Astrocyte (in vitro differentiated cells and primary cell): ENCODE measurements around the gene CD2.

Experiments
- CTCF ChIP-seq: IDR thresholded peaks from 2 replicates; pipeline ENCODE4 v1.5.1; 2011; ENCODE audit warnings: low read depth, mild to moderate bottlenecking, inconsistent platforms, low read length, moderate library complexity; ENCODE audit not compliant: insufficient read depth
- EZH2 ChIP-seq: IDR thresholded peaks from 2 replicates; pipeline ENCODE4 v1.6.1; 2012; ENCODE audit warnings: mild to moderate bottlenecking, low read length, inconsistent platforms; ENCODE audit not compliant: insufficient read depth

- TF ChIP-seq CTCF (no peak), EZH2 (no peak)
These were observed 52.4 kb downstream of the CD2 start for GRCh38 chr1:116806671-116807070.
